Breast epithelium (tissue), 4 donors: Measurements from ENCODE around the gene PLPPR1. TPM values are rescaled to one million over a fixed set of nuclear protein-coding genes. Genes with fewer than 3 reads are reported as not detected.

Source experiments
- DNase-seq, 2 donors: peaks; one replicate each; pipeline ENCODE4 v3.0.0-alpha.2; 2019; ENCODE audit warnings: low spot score in 2 of 2
- H3K27ac ChIP-seq, 2 donors: fragments of 200-600 bp; sonication (generic) in 1 of 2; one replicate each; pipeline ENCODE4 v1.5.1; 2016 to 2019; ENCODE audit warnings: mild to moderate bottlenecking in 1 of 2
- H3K27me3 ChIP-seq, 2 donors: fragments of 200-600 bp; sonication (generic) in 1 of 2; one replicate each; pipeline versions ENCODE4 v1.5.1 to v1.6.0; 2017 to 2019; ENCODE audit warnings: control low read depth in 1 of 2, mild to moderate bottlenecking in 1 of 2
- H3K36me3 ChIP-seq: fragments of 200-600 bp; one replicate; pipeline ENCODE4 v1.5.1; 2019
- H3K4me1 ChIP-seq, 2 donors: fragments of 200-600 bp; sonication (generic); one replicate each; pipeline ENCODE4 v1.5.1; 2016 to 2019; ENCODE audit warnings: control low read depth in 1 of 2
- H3K4me3 ChIP-seq, 3 donors: fragments of 200-600 bp; sonication (generic); 1 replicate in 2 of 3; 2 replicates in 1 of 3; pipeline ENCODE4 v1.5.1; 2016 to 2019; ENCODE audit warnings: mild to moderate bottlenecking in 3 of 3, moderate library complexity in 2 of 3
- H3K9me3 ChIP-seq, 2 donors: fragments of 200-600 bp; sonication (generic) in 1 of 2; one replicate each; pipeline ENCODE4 v1.5.1; 2016 to 2019; ENCODE audit warnings: control low read depth in 1 of 2
- POLR2A ChIP-seq: fragments of 450-650 bp; IDR thresholded peaks from one replicate; pipeline ENCODE4 v1.6.1; 2016; ENCODE audit warnings: antibody characterized with exemption, mild to moderate bottlenecking, moderate library complexity
- POLR2AphosphoS5 ChIP-seq, 3 donors: sonication (generic); formaldehyde crosslinking; IDR thresholded peaks; one replicate each; pipeline ENCODE4 v1.6.1; 2017; ENCODE audit warnings: antibody characterized with exemption in 3 of 3
- intact Hi-C: fragments of 100-400 bp; cut with DNase I; formaldehyde crosslinking; loops from one replicate; pipeline ENCODE4 v1.15.1; 2023; ENCODE audit warnings: low total_unique reads
- total RNA-seq, 3 donors: library from RNA; depleted of rRNA; stranded (reverse); fragments of >200 nt; gene quantifications; one replicate each; pipeline ENCODE4 v1.1.0, GENCODE V29; 2016
- TF ChIP-seq, protein P1 (sequence below), 3 donors: fragments of 450-650 bp; IDR thresholded peaks; one replicate each; pipeline ENCODE4 v1.5.1; 2016 to 2017; ENCODE audit warnings: antibody characterized with exemption in 3 of 3, mild to moderate bottlenecking in 3 of 3, moderate library complexity in 3 of 3

Gene PLPPR1
- total RNA-seq, 3 donors from 2014 or later, result 0.66 to 2.2 TPM; not detected in 1

DNA sequence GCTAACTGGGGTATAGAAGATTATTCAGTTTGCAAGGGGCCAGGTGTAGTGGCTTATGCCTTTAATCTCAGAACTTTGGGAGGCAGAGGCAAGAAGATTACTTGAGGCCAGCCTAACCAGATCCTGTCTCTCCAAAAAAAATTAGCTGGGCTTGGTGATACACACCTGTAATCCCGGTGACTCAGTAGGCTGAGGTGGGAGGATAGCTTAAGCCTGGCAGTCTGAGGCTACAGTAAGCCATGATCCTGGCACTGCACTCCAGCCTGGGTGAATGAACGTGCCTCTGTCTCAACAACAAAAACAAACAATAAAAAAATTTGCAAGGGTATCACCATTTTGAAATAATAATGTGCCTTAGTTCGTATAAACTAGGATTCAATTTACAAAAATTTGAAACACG lies 305.0 kb downstream of the PLPPR1 start:
- intact Hi-C loops, result no loop called here

DNA sequence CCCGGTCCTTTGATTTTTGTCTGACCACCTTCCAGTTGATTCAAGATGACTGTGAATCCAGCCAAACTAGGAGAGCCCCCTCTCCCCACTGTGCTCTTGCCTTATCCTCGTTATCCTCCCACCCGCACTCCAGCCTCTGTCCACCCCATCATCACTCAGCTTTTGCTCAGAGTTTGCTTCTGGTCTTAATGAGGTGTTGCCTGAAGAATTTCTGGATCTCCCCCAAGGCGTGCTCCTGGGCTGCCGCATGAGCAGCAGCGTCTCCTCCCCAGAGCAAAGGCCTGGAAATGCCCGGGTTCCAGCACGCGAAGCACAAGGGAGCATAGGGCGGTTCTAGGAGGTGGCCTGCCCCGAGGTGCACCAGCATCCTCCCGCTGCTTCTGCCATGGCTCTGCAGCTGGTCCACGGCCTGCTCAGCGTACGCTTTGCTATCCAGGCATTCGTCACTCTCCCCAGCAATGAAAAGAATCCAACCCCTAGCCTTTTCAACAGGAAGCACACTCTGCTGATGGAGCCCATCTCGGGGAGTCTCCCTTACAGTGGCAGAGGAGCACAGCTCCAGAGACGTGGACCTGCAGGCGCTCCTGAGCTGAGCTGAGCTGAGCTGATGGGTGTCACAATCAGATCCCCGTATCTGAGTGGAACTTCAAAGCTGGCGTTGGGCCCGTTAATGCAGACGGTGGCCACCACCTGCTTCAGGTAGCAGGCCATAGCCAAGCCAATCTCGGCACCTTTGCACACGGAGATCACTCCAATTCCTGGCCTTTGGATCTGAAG lies 305.6 kb downstream of the PLPPR1 start:
- no peak for DNase-seq

More for the DNA sequence above, 305.0 kb downstream of the PLPPR1 start:
- DNase-seq, result no peak
- no peak for TF ChIP-seq POLR2AphosphoS5 (IDR thresholded peaks at IDR 0.05)
- TF ChIP-seq POLR2A, result no peak
- TF ChIP-seq, protein P1, sequence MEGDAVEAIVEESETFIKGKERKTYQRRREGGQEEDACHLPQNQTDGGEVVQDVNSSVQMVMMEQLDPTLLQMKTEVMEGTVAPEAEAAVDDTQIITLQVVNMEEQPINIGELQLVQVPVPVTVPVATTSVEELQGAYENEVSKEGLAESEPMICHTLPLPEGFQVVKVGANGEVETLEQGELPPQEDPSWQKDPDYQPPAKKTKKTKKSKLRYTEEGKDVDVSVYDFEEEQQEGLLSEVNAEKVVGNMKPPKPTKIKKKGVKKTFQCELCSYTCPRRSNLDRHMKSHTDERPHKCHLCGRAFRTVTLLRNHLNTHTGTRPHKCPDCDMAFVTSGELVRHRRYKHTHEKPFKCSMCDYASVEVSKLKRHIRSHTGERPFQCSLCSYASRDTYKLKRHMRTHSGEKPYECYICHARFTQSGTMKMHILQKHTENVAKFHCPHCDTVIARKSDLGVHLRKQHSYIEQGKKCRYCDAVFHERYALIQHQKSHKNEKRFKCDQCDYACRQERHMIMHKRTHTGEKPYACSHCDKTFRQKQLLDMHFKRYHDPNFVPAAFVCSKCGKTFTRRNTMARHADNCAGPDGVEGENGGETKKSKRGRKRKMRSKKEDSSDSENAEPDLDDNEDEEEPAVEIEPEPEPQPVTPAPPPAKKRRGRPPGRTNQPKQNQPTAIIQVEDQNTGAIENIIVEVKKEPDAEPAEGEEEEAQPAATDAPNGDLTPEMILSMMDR (IDR thresholded peaks at IDR 0.05), result no peak
- Histone ChIP-seq H3K4me3 (no peak overlapping the region), H3K9me3 (no peaks in the 10 kb centered on the region), H3K36me3 (no peaks in the 10 kb centered on the region), H3K4me1 (no peaks in the 10 kb centered on the region), H3K27me3 (no peaks in the 10 kb centered on the region), H3K27ac (no peak overlapping the region)

DNA sequence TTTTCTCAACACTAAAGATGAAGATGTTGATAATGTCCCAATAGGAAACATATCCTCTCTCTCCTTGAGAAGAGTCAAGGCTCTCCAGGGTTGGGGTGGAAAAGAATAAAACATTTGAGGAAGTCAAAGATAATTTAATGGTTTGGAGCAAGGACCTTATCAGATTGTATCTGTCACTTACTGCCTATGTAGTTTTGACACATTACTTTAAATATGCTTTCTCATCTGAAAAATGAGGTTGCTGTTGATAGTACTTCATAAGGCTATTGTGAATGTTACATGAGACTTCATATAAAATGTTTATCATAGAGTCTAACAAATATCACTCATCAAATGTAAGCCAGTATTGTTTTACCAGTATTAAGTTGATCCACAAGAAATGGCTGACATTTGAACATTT lies 307.6 kb downstream of the PLPPR1 start:
- intact Hi-C loops, result no loop called here

More for the DNA sequence above, 305.6 kb downstream of the PLPPR1 start:
- H3K27me3 ChIP-seq, result no peaks in the 10 kb centered on the region
- intact Hi-C loops, result no loop called here
- no peaks in the 10 kb centered on the region for H3K4me1 ChIP-seq
- TF ChIP-seq POLR2AphosphoS5 (IDR thresholded peaks at IDR 0.05), result no peak
- TF ChIP-seq, protein P1 (IDR thresholded peaks at IDR 0.05), result no peak
- TF ChIP-seq POLR2A, result no peak
- no peaks in the 10 kb centered on the region for H3K36me3 ChIP-seq
- H3K9me3 ChIP-seq, result no peaks in the 10 kb centered on the region
- no peak overlapping the region for H3K27ac ChIP-seq
- no peak overlapping the region for H3K4me3 ChIP-seq

DNA sequence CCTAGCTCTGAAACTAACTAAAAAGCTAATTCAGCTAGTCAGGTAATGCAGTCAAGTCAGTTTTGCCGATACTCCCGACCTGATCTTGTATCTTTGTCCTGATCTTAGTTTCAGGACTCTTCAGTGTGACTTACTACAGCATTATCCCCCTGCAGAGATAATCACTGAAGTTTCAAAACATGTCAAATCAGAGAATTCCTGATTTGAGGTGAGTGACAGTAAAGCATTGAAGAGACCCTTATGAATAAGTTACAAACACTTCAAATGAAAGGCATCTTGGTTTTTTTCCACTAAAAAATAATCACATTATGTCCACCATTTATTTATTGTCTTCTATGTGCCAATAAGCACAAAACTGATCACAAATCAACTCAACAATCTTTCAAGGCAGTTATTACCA lies 308.7 kb downstream of the PLPPR1 start:
- H3K36me3 ChIP-seq, result no peaks in the 10 kb centered on the region
- no peaks in the 10 kb centered on the region for H3K27me3 ChIP-seq
- H3K4me1 ChIP-seq, result no peaks in the 10 kb centered on the region
- H3K9me3 ChIP-seq, result no peaks in the 10 kb centered on the region
- no peak overlapping the region for H3K27ac ChIP-seq
- intact Hi-C loops, result no loop called here
- no peak for DNase-seq
- H3K4me3 ChIP-seq, result no peak overlapping the region
- TF ChIP-seq POLR2AphosphoS5 (IDR thresholded peaks at IDR 0.05), result no peak
- TF ChIP-seq, protein P1 (IDR thresholded peaks at IDR 0.05), result no peak
- TF ChIP-seq POLR2A, result no peak

More for the DNA sequence above, 307.6 kb downstream of the PLPPR1 start:
- Histone ChIP-seq H3K4me3 (no peak overlapping the region), H3K4me1 (no peaks in the 10 kb centered on the region), H3K27me3 (no peaks in the 10 kb centered on the region), H3K36me3 (no peaks in the 10 kb centered on the region), H3K9me3 (no peaks in the 10 kb centered on the region), H3K27ac (no peak overlapping the region)
- no peak for DNase-seq
- TF ChIP-seq, protein P1 (IDR thresholded peaks at IDR 0.05), result no peak
- TF ChIP-seq POLR2A (no peak), POLR2AphosphoS5 (IDR thresholded peaks at IDR 0.05) (no peak)

DNA sequence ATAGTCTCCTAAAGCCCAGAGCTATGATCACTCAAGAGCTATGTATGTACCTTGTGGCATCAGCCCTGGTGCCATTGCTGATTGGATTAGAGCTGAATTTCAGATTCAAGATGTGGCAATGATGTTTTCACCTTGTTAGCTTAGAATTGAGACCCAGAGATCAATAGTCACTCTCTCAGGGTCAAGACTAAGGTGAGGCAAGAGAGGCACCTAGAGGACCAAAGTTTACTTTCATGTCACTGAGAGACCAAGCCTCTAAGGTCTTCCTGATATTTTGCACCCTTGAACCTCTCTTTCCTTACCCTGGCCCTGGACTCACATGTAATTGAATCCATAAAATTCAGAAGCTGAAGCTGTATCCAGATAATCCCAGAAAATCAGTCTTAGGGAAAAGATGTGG lies 313.4 kb downstream of the PLPPR1 start:
- Histone ChIP-seq H3K27me3 (no peaks in the 10 kb centered on the region), H3K27ac (no peak overlapping the region), H3K4me1 (no peaks in the 10 kb centered on the region), H3K4me3 (no peak overlapping the region), H3K36me3 (no peaks in the 10 kb centered on the region), H3K9me3 (no peaks in the 10 kb centered on the region)
- no peak for DNase-seq
- TF ChIP-seq, protein P1 (IDR thresholded peaks at IDR 0.05), result no peak
- no peak for TF ChIP-seq POLR2AphosphoS5 (IDR thresholded peaks at IDR 0.05)
- TF ChIP-seq POLR2A, result no peak
- intact Hi-C loops, result no loop called here
